Panc1 (cell line): ENCODE results near the gene CDK2AP2. TPM values are rescaled to one million over a fixed set of nuclear protein-coding genes. Genes with fewer than 3 reads are reported as not detected.
A peak's percentile ranks its signal among the peaks of the same experiment; 100 is the strongest.

Experiments used
- ATAC-seq: fragments of 200-7000 bp; cut with Tn5 transposase; 2 replicates; pipeline ENCODE4 v1.9.1; 2020; ENCODE audit warnings: mild to moderate bottlenecking, moderate library complexity
- BruUV-seq: library from RNA; stranded (reverse); fragments of 400-500 nt; replicated peaks from 2 replicates; lab custom pipeline; 2021; lab: Mats Ljungman, UMichigan
- CTCF ChIA-PET: fragments of 300-600 bp; sonication (Branson Sonifier 250); formaldehyde crosslinking; loops from one replicate; lab custom pipeline; 2022; ENCODE audit warnings: antibody characterized with exemption; lab: Charles Lee
- POLR2A ChIA-PET: fragments of 300-600 bp; sonication (Branson Sonifier 250); formaldehyde crosslinking; loops from one replicate; lab custom pipeline; 2022; ENCODE audit warnings: antibody characterized with exemption; lab: Charles Lee
- DNase-seq: peaks from one replicate; pipeline ENCODE4 v3.0.0-alpha.2; 2010; ENCODE audit warnings: low read depth, low spot score
- H3K27ac ChIP-seq: 2 replicates; pipeline ENCODE4 v1.5.1; 2011; ENCODE audit warnings: mild to moderate bottlenecking, low read length, inconsistent platforms
- H3K27me3 ChIP-seq: fragments of 200-500 bp; sonication (Bioruptor generic); 2 replicates; pipeline ENCODE4 v1.6.0; 2014; ENCODE audit warnings: low read length, inconsistent platforms; ENCODE audit not compliant: control insufficient read depth, insufficient read depth
- H3K36me3 ChIP-seq: fragments of 200-500 bp; sonication (Bioruptor generic); 2 replicates; pipeline ENCODE4 v1.5.1; 2014; ENCODE audit warnings: inconsistent platforms, mild to moderate bottlenecking, low read length, moderate library complexity; ENCODE audit not compliant: control insufficient read depth, insufficient read depth
- H3K4me1 ChIP-seq: 2 replicates; pipeline ENCODE4 v1.5.1; 2011; ENCODE audit warnings: inconsistent platforms, mild to moderate bottlenecking, low read length, moderate library complexity; ENCODE audit not compliant: control insufficient read depth, insufficient read depth
- H3K4me3 ChIP-seq, 2 experiments: 2 replicates each; pipeline ENCODE4 v1.5.1; 2011 to 2012; ENCODE audit warnings: low read depth in 2 of 2, low read length in 2 of 2, mild to moderate bottlenecking in 2 of 2, inconsistent platforms in 1 of 2, moderate library complexity in 1 of 2
- H3K9me3 ChIP-seq: fragments of 200-500 bp; sonication (Bioruptor generic); 2 replicates; pipeline ENCODE4 v1.5.1; 2014; ENCODE audit warnings: low read depth, mild to moderate bottlenecking, inconsistent platforms, low read length, moderate library complexity; ENCODE audit not compliant: control insufficient read depth, insufficient read depth
- CTCF ChIP-seq: fragments of 450-650 bp; IDR thresholded peaks from 2 replicates; pipeline ENCODE4 v1.5.1; 2017; ENCODE audit warnings: mild to moderate bottlenecking
- POLR2AphosphoS5 ChIP-seq: IDR thresholded peaks from 2 replicates; pipeline ENCODE4 v1.6.1; 2012; ENCODE audit warnings: mild to moderate bottlenecking, low read depth, low read length, moderate library complexity
- REST ChIP-seq, 2 experiments: IDR thresholded peaks; 2 replicates each; pipeline ENCODE4 v1.6.1; 2011 to 2012; ENCODE audit warnings: low read depth in 2 of 2, control low read depth in 1 of 2, low read length in 1 of 2, mild to moderate bottlenecking in 1 of 2, moderate library complexity in 1 of 2; ENCODE audit not compliant: insufficient read depth in 1 of 2
- SIN3A ChIP-seq: IDR thresholded peaks from 2 replicates; pipeline ENCODE4 v1.6.1; 2012; ENCODE audit warnings: low read depth, mild to moderate bottlenecking, low read length, moderate library complexity, borderline replicate concordance; ENCODE audit not compliant: insufficient read depth
- TCF7L2 ChIP-seq: IDR thresholded peaks from 2 replicates; pipeline ENCODE4 v1.6.1; 2011; ENCODE audit warnings: mild to moderate bottlenecking, low read depth, low read length, inconsistent platforms
- in situ Hi-C: cut with HindIII; loops from 2 replicates; pipeline ENCODE4 v1.10.0; 2016; ENCODE audit warnings: low sequenced_read_pairs, low pct_unique_long_range_greater_than_20kb
- intact Hi-C: fragments of 100-400 bp; cut with micrococcal nuclease; formaldehyde crosslinking; loops from one replicate; pipeline ENCODE4 v1.10.0; 2022; ENCODE audit not compliant: unreplicated experiment
- total RNA-seq: library from RNA; stranded (reverse); gene quantifications from one replicate; pipeline ENCODE4 v1.2.1, GENCODE V29; 2021; ENCODE audit not compliant: unreplicated experiment

The CDK2AP2 gene
- total RNA-seq, 1 experiment from 2014 or later = 76.1 TPM

GRCh38 chr11:67505605-67506396, 2.2 kb downstream of the CDK2AP2 start:
- H3K4me1 ChIP-seq = peaks cover 25% of the 10 kb centered on the region
- peak overlapping the region; percentile 88 for H3K27ac ChIP-seq
- peak; percentile 69 for ATAC-seq
- no peaks in the 10 kb centered on the region for H3K27me3 ChIP-seq
- peak; percentile 91 for DNase-seq
- BruUV-seq = no TSS peak
- intact Hi-C loops = loop anchor here (5.0 kb wide), 1 partner anchor 94 kb away; no protein-coding TSS in a partner anchor
- ChIA-PET POLR2A (no interaction called here), CTCF (interaction anchor here (0.6 to 0.7 kb wide), 5 partner anchors 68 to 170 kb away, joined by 3 to 8 read pairs (median 3); partner anchors contain the start of genes PPP1CA and PTPRCAP)
- peak overlapping the region; percentile 82 to 90 for H3K4me3 ChIP-seq
- no peaks in the 10 kb centered on the region for H3K9me3 ChIP-seq
- no peak for TF ChIP-seq TCF7L2
- peak in 1 of 2 experiments; percentile 33; a peak in 1 of 4 replicates for TF ChIP-seq REST (IDR thresholded peaks at IDR 0.05; ENCODE audit: insufficient read depth in 1 of 2, low read depth in 2 of 2, low read length in 1 of 2)
- TF ChIP-seq CTCF = peak; percentile 100
- TF ChIP-seq POLR2AphosphoS5 = peak; percentile 45; the same call in 1 of the 2 replicates
- TF ChIP-seq SIN3A = peak; percentile 74; the same call in 1 of the 2 replicates
- in situ Hi-C loops = no loop called here
- no peaks in the 10 kb centered on the region; the same call in 1 of the 2 replicates for H3K36me3 ChIP-seq

GRCh38 chr11:67504950-67505581, 2.9 kb downstream of the CDK2AP2 start, which contains the start of gene PITPNM1:
Gene PITPNM1, minus strand, starts transcription at chr11:67505363. Its CDS starts 1,183 bp downstream, at chr11:67504180.
- no peaks in the 10 kb centered on the region for H3K9me3 ChIP-seq
- intact Hi-C loops = loop anchor here (5.0 kb wide), 1 partner anchor 93 kb away; no protein-coding TSS in a partner anchor
- in situ Hi-C loops = no loop called here
- peaks cover 25% of the 10 kb centered on the region for H3K4me1 ChIP-seq
- peak; percentile 36 for ATAC-seq
- peak within 1 kb of the TSS; percentile 88 for H3K27ac ChIP-seq
- ChIA-PET CTCF (interaction anchor here (0.6 to 0.7 kb wide), 3 partner anchors 103 to 170 kb away, joined by 3 to 8 read pairs (median 3); partner anchors contain the start of gene PPP1CA), POLR2A (no interaction called here)
- H3K4me3 ChIP-seq = peak within 1 kb of the TSS; percentile 82 to 90
- TF ChIP-seq SIN3A = no peak
- TF ChIP-seq REST (IDR thresholded peaks at IDR 0.05; ENCODE audit: insufficient read depth in 1 of 2, low read depth in 2 of 2, low read length in 1 of 2) = no peak
- BruUV-seq = no TSS peak
- no peaks in the 10 kb centered on the region for H3K27me3 ChIP-seq
- no peaks in the 10 kb centered on the region; the same call in 1 of the 2 replicates for H3K36me3 ChIP-seq
- DNase-seq = no peak
